Activated CD4-positive, alpha-beta T cell treated with anti-CD3 and anti-CD28 coated beads for 1 hour (primary cell): ENCODE data around the gene GRAMD4.
A peak's percentile ranks its signal among the peaks of the same experiment; 100 is the strongest.

Experiments used
- DNase-seq: peaks from one replicate; pipeline ENCODE4 v3.0.0-alpha.2; 2020

Gene GRAMD4, protein sequence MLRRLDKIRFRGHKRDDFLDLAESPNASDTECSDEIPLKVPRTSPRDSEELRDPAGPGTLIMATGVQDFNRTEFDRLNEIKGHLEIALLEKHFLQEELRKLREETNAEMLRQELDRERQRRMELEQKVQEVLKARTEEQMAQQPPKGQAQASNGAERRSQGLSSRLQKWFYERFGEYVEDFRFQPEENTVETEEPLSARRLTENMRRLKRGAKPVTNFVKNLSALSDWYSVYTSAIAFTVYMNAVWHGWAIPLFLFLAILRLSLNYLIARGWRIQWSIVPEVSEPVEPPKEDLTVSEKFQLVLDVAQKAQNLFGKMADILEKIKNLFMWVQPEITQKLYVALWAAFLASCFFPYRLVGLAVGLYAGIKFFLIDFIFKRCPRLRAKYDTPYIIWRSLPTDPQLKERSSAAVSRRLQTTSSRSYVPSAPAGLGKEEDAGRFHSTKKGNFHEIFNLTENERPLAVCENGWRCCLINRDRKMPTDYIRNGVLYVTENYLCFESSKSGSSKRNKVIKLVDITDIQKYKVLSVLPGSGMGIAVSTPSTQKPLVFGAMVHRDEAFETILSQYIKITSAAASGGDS

DNA sequence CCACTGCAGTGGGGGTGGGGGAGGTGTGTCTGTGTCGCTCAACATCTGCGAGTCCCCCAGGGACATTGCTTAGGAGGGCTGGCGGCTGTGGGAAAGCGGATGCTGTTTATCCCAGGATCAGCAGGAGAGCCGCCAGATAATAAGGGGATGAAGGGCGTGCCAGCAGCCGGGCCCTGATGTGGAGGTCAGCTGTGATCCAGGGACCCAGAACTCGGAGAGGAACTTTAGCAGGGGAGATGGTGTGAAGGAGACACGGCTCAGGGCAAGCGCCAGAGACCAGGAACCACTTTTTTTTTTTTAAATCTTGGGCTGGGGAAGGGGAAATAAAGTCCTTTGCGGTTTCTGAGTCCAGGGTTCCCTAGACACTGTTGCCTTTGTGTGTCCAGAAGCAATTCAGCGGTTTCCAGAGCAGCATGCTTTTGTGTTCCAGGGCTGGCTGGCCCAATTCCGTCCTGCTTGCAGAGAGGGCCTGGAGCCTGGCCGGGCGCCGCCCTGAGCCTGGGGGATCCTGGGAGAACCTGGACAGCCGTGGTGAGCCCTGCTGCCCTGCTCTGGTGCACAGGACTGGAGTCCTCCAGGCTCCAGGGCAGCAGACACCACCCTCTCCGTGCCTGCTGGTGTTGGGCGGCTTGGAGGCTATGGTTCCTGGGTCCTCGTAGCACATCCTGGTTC lies at the start of gene GRAMD4:
TSS of gene GRAMD4 (plus strand) at position 557 of the 672 bp plus-strand sequence. CDS start 6,414 bp downstream, outside the sequence.
- no peak for DNase-seq

DNA sequence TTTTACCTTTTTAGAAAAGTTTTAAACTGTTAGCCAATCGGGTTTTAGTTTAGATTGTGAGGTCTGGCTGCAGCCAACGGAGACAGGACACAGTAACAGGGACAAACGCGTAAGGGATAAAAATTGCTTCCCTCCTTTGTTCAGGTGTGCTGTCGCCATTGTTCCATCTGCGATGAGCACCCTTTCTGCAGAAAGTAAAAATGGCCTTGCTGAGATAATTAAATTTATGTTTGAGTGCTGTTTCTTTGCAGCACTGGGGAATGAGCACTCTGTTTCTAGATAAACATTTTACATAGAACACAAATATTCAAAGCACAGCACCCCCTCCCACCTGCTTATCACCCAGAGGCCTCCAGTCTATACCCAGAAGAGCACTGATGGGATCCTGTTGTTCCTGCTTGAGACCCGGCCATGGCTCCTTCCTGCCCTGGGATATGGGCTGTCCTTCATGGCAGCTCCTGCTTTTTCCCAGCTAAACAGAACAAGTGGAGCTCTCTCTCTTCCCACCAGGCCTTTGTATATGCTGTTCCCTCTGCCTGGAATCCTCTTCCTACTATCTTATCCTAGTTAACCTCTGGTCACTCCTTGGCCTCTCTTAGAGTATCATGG lies 48.4 kb upstream of the GRAMD4 start:
- no peak for DNase-seq

DNA sequence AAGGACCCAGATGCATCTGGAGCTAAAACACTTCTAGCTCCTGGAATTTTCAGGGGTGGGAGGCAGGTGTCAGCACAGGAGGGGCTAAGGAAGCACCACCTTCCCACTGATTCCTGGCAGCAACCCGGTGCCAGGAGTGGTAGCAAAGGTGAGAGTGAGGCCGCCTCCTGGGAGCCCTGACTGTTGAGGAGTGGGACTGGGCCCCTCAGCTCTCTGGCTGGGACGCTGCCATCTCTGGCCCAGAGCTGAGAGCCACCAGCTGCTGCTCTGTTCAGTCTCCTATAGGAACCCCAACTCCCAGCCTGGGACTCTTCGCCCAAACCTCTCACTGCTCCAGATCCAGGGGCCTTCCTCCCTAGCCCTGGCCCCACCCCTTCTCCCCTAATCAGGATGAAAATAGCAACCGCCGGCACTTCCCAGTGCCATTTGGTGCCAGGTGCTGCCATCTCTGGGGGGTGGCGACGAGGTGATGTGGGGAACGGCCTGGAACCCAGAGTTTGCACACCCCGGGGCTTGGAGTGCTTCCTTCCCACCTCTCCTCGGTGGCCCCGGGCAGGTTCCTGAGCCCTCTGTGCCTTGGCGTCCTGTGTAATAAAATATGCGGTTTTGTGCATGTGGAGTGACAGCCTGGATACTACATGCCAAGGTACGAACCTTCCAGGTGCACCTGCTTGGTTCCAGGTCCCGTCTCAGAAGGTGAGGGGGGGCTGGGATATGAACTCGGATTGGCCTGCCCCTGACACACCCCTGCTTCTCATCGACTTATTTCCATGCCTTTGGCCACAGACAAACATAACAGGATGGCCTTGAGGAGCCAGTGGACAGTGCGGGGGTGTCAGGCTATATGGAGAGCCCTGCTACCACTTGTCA lies 47.0 kb upstream of the GRAMD4 start:
- DNase-seq, result no peak

DNA sequence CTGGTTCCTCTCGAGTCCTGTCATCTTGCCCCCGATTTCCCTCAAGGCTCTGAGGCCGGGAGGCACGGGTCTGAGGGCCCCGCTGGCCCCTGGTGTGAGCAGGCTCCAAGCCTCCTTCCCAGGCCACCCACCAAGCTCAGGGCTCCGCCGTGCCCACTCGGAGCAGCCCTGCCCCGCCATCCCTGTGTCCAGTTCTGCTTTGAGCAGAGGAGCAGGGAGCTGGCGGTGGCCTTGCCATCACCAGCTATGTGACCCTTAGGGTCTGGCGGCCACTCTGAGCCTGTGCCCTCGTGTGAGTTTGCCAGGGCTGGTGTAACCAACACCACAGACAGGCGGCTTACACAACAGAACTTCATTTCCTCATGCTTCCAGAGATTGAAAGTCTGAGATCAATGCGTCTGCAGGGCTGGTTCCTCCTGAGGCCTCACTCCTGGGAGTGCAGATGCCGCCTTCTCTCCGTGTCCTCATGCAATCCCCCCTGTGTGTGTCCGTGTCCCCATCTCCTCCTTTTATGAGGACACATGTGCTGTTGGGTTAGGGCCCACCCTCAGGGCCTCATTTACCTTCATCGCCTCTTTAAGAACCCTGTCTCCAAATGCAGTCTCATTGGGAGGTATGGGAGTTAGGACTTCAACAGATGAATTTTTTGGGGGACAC lies 46.3 kb upstream of the GRAMD4 start:
- no peak for DNase-seq

DNA sequence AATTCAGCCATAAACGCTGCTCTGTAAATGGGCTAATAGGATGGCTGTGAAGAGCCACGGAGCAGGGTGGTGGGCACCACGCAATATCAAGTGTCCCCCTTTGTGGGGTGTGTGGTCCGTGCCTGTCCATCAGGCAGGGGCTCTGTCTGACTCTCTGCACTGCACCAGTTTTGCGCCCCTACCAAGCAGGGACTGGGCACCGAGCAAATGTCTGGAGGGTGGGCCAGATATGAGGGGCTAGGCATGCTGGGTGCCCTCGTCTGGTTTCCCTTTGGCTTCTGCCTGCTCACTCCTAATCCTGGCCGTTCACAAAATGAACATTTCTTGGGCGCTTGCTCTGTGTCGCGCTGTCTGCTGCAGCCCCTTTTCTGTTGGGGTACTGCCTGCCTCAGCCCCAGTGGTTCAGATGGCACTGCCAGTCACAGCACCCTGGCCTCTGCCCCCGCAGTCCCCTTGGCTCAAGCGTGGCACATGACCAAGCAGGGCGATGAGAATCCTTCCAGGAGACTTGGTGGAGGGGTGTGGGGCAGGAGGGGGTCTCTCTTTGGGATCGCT lies 45.7 kb upstream of the GRAMD4 start:
- DNase-seq, result no peak

DNA sequence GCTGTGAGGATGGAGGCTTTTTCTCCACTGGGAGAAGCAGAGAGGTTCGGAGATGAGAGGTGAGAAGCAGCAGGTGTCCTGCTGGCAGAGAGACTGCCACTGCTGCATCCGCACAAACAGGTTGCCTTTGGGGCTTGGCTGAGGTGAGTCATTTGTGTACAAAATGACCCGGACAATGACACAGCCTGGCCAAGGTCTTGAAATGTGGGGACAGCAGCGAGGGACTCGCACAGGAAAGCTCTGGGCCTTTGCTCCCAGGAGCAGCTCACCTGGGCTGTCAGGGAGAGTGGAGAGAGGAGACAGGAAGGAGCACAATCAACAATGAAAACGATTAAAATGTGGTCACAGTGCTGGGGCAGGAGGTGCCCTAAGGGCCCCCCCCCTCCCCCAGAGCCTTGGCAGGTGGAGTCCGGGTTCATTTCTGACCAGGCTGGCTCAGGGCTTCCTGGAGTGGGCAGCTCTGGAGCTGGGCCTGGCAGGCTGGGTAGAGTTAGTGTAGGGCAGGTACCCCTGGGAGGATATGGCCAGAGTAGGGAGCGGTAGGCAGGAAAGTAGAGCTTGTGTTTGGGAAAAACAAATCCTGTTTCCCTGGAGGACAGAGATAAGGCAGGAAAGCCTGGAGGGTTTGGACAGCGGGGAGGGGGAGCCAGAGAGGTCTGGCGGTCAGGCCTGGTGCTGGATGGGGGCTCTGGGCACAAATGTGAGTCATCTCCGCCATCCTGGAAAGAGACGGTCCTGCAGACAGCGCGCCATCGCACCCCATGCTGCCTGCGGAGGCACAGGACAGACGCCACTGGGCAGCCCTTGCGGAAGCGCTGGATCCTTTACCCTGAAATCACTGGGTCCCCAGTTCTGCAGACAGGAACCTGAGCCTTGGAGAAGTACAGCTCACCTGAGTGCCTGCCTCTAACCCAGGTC lies 44.9 kb upstream of the GRAMD4 start:
- no peak for DNase-seq

DNA sequence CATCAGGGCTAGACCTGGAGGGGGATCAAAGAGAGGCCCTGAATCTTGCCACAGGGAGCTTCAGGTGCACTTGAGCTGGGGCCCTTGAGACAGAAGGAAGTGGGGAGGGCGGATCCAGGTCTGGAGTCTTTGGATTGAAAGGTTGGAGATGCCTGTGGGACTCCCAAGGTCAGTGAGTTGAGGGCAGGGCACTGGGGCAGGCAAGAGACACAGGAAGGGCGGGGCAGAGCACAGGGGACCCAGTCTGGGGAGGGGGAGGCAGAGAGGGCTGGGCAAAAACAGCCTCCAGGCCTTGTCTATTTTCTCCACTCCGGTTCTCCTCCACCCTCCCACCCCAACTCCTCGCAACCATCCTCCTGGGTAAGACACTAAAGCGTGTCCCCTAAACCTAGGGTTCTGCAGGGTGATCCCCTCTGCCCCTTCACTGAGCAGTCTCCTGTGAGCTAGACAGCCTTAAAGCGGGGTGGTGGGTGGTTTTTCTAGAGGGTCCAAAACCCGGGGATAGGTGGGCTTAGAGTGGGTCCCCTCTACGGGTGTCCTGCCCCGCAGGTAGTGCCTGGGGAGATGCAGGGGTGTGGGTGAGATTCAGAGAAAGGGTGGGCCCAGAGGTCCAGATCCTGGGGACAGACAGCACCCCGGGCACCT lies 44.2 kb upstream of the GRAMD4 start:
- no peak for DNase-seq

DNA sequence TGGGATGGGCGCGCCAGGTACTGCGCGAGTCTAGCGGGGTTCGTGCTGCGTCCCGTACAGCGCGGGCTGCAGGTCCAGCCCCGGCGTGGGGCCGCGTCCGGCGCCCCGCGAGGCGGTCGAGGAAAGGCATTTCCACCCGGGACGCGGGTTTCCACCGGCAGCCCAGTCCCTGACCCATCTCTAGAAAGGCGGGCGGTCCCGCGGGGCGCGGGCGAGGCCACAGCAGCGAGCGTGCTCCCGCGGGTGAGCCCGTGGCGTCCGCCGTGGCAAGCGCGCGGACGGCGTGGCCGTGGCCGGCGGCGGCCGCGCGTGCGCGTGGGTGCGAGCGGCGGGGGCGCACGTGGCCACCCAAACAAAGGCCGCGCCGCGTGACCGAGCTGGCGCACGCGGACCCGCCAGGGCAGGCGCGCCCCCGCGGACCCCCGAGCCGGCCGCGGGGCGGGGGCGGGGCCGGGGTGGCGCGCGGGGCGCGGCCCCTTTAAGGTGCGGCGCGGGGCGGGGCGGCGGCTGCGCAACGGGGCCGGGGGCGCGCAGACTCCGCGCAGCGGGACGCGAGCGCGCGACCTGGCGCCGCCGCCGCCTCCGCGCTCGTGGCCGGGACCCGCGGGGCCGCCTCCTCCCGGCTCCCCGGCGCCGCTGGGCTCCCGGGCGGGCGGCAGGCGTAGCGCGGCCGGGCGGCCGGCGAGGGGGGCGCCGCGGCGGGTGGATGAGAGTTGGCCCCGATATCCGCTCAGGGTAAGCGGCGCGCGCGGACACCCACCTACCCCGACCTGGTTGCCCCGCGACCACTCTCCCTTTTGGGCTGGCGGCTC lies 43.4 kb upstream of the GRAMD4 start:
- peak; percentile 45 for DNase-seq

DNA sequence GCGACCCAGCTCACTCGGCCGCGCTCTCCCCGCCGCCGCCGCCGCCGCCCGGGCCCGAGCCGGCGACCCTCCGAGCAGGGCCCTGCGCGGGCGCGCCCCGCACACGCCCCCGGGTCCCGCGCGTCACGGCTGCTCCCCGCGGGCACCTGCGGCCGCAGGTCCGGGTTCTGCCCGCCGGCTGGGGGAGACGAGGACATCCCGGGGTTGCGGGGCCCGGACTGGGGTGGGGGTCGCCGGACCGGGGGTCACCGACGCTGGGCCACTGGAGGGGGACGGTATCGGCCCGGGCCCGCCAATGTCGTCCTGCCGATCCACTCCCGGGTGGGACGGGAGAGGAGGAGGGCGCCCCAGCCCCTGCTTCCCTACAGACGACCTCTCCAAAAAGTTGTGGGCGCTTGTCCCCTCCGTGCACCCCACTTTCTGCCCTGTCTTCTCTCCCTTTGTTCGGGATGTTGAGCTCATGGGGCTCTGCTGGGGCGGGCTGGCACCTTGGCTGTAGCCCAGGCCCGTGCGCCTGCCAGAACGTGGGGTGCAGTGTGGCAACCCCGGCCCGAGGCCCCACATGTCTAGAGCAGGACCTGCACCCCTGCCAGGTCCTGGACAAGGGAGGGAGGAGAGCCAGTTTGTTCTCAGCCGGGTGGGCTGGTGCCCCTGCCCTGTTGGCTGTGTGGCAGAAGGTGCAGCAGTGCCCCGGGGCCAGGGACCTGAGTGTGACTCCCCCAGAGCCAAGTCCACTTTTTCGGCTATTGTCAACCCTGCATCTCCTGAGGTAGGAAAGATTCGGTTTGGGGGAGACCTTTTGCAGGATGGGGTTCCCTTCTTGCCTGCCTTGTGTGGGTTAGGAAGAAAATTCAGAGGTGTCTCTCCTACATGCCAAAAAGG lies 42.6 kb upstream of the GRAMD4 start:
- DNase-seq, result no peak

DNA sequence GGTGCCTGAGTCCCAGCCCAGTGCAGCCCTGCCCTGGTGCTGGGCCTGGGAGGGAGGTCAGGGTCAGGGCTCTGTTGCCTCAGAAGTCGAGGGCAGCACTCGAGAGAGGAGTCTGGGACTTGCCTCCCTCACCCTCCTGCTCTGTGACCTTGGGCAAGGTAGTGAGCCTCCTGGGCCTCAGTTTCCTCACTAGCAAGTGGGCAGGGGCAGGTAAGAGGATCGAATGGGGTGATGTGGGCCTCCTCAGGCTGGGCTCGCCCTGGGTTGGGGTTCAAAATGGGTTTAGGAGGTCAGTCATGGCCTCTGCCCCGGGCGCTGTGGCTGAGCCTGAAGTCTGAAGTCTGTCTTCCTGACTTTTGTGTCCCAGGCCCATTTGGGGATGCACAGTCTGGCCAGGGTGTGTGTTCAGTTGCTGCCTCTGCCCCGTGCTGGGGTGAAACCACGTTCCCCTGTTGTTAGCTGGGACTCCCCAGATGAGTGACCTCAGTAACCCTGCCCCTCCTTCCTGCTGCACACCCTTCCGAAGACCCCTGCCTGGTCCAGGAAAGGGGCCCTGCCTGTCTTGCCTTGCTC lies 41.8 kb upstream of the GRAMD4 start:
- DNase-seq, result no peak

DNA sequence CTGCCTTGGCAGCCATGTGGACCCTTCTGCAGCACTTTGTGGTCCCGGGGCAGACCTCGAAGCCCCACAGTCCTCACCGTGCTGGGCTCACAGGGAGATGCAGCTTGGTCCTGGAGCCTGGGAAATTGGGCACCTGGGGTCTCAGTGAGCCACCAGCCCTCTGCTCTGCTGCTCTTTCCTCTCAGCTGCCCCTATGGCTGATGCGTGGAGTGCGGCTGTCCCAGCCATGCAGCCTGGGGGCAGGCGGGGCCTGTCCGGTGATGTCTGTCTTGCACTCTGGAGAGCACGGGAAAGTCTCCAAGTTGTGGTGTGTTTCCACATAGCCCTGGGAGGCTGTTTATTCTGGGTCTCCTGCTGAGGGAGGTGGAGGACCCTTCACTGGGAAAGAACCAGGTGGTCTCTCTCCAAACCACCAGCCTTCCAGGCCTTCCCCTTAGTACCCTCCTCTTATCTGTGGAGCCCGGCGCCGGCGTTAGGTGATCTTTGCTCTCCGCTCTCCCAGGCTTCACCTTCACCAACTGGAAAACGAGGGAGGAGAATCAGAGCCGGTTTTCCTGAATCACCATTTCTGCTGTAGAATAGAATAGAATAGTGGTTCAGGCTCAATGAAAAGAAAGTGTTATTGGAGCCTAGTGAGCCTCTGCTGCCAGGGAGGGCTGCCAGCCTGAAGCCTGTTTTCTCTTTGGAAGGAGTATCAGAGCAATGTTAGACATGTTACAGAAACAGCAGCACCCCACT lies 41.2 kb upstream of the GRAMD4 start:
- DNase-seq, result no peak

DNA sequence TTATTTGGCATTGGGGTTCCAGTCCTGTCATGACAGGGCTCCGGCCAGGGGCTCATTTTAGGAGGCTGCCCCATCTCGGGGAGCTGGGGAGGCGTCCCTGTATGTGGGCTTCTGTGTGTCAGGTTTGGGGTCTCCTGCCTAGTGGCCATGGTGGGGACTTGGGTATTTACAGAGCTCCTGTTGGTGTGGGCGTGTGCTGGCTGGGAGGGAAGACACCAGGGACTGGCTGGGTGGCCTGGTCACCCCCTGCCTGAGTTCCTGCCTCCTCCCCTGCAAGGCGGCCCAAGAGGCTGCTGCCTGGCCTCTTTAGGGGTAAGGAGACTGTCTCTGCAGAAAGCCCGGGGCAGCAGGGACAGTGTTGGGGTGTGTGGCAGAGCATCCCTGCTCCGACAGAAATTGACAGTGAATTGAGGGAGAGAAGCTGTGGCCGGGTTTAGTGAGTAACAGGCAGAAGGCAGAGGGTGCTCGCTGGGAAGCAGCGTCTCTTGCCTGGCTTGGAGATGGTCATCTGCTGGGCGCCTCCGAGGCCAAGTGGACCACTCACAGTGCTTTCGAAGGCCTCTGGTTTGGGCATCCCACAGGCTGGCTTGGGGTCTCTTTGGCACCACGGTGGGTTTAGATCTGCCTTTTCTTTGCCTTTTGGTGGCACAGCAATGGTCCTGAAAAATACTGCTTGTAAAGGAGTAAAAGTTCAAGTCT lies 40.3 kb upstream of the GRAMD4 start:
- DNase-seq, result no peak

DNA sequence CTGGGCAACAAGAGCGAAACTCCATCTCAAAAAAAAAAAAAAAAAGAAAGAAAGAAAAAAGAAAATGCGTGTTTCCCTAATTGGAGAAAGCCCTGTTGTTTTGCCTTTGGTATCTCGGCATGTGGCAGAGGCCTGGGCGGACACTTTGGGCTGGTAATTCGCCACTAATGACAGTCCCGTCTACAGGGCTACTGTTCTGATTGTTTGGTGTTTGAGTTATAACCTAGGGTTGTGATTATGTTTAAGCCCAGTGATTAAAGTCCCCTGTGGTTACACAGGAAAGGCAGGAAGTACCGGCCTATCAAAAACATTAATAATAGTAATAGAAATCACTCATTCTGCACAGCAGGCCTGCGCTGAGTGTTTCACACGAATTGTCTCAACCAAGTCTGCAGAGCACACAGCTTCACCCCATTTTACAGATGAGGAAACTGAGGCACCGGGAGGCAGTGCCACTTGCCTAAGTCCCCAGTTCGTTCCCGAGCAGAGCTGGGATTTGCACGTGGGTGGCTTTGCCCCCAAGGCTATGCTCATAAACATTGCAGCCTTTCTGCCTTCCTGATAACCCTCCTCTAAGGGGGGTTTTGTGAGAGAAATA lies 39.1 kb upstream of the GRAMD4 start:
- no peak for DNase-seq

DNA sequence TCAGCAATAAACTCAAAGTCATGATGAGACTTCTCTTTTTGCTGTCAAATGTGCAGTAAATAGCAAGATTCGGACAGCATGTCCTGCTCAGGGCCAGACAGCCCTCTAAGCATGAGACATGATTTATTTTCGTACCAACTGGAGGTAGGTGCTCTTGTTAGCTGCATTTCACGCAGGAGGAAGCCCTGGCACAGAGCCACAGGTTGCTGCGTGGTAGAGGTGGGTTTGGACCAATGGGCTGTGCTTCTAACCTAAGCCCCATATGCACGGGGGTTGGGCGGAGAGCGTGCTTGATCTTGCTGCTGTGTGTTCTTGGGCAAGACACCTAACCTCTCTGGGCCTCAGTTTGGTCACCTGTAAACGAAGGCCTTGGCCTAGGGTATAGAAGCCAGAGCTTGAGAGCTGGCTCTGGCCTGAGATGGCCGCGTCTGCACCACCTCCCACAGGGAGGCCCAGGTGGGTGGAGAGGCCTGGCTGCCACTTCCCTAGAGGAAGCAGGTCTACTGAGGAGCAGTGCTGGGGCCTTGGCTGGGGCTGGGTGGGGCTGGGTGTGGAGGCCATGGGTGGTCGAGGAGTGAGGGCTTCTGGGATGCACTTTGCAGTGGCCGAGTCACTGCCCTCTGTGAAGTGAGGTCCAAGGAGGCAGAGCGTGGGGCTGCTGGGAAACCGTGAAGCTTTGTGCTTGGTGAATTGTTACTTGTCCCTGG lies 38.5 kb upstream of the GRAMD4 start:
- DNase-seq, result no peak

DNA sequence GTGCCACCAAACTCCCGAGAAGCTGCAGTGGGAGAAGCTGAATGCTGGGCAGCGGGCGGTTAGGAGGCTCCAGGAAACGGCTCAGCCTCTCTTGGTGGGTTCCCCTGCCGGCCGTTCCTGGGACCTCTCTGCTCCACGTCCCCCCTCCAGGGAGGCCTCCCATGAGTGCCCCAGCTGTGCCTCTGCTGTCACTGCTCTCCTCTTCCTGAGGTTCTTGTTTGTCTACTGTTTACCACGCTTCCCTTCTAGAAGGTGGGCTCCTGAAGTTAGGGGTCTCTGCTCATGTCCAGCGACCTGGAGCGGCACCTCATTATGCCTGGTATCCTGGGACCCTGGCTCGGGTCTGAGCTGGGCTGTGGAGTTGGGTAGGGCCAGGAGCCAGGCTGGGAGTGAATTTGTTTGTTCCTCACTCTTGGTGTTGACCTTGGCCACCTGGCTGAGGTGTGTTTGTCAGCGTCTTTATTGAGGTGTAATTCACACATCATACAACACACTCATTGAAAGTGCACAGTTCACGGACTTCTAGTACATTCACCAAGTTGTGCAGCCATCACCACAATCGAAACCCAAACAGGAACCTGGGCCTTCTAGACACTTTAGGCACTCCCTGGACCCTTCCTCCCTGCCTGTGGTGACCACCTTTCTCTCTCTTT lies 37.8 kb upstream of the GRAMD4 start:
- no peak for DNase-seq
